Activated CD8-positive, alpha-beta T cell treated with anti-CD3 and anti-CD28 coated beads for 36 hours (primary cell): ENCODE results near the gene SLC44A1. TPM values are rescaled to one million over a fixed set of nuclear protein-coding genes. Genes with fewer than 3 reads are reported as not detected.

ENCODE experiments used
- ATAC-seq: fragments of 200-7000 bp; cut with Tn5 transposase; one replicate; pipeline ENCODE4 v1.10.0; 2021; ENCODE audit warnings: mild to moderate bottlenecking, moderate library complexity
- CTCF ChIA-PET: fragments of 350-600 bp; sonication (Branson Sonifier 250); formaldehyde crosslinking; loops from one replicate; lab custom pipeline; 2021; ENCODE audit warnings: antibody characterized with exemption; lab: Charles Lee
- POLR2A ChIA-PET: fragments of 350-600 bp; sonication (Branson Sonifier 250); formaldehyde crosslinking; loops from one replicate; lab custom pipeline; 2021; ENCODE audit warnings: antibody characterized with exemption; lab: Charles Lee
- DNase-seq: peaks from one replicate; pipeline ENCODE4 v3.0.0-alpha.2; 2020
- H3K27ac Mint-ChIP-seq: one replicate; pipeline ENCODE4 v1.8.0; 2021; ENCODE audit warnings: mild to moderate bottlenecking, mixed read lengths
- H3K27me3 Mint-ChIP-seq: one replicate; pipeline ENCODE4 v1.8.0; 2021; ENCODE audit warnings: mixed read lengths
- H3K36me3 Mint-ChIP-seq: one replicate; pipeline ENCODE4 v1.8.0; 2021; ENCODE audit warnings: low read depth, mixed read lengths
- H3K4me1 Mint-ChIP-seq: one replicate; pipeline ENCODE4 v1.8.0; 2021; ENCODE audit warnings: low read depth, mixed read lengths
- H3K4me3 Mint-ChIP-seq: one replicate; pipeline ENCODE4 v1.8.0; 2021; ENCODE audit warnings: mild to moderate bottlenecking, moderate library complexity, mixed read lengths
- H3K9me3 Mint-ChIP-seq: one replicate; pipeline ENCODE4 v1.8.0; 2021; ENCODE audit warnings: mixed read lengths
- intact Hi-C: fragments of 100-400 bp; cut with micrococcal nuclease; formaldehyde crosslinking; loops from one replicate; pipeline ENCODE4 v1.10.0; 2022
- total RNA-seq, 2 experiments: library from RNA; stranded (reverse); gene quantifications; one replicate each; pipeline ENCODE4 v1.2.3, GENCODE V29; 2021
- TF ChIP-seq, protein P1 (sequence below): fragments of 200-600 bp; IDR thresholded peaks from one replicate; pipeline ENCODE4 v1.8.0; 2022; ENCODE audit warnings: antibody characterized with exemption, mild to moderate bottlenecking

The SLC44A1 gene
- total RNA-seq, 2 experiments from 2014 or later, result 7.2 to 8.3 TPM

DNA sequence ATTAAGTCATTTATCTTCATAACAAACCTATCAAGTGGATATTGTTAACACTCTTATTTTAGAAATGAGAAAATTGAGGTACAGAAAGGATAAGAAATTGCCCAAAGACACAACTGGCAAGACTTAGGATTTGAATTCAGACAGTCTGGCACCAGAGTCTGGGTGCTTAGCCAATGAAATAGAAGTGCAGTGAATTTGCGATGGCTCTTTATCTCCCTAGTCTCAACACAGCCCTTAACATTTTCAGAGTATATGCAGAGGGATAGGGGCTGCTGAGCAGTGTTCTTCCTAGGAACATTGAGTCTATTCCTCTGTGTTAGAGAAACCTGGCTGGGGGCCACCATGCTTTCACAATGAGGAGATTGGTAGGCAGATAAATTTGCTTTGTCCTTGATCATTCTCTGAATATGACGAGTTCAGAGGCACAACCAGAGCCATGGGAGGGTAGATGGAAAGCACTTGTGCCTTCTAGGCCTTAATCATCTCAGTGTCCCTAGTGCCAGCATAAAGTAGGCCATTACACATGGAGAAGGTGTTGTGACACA is 197.2 kb downstream of the SLC44A1 start:
- no peaks in the 10 kb centered on the region for H3K4me1 Mint-ChIP-seq
- TF ChIP-seq, protein P1, sequence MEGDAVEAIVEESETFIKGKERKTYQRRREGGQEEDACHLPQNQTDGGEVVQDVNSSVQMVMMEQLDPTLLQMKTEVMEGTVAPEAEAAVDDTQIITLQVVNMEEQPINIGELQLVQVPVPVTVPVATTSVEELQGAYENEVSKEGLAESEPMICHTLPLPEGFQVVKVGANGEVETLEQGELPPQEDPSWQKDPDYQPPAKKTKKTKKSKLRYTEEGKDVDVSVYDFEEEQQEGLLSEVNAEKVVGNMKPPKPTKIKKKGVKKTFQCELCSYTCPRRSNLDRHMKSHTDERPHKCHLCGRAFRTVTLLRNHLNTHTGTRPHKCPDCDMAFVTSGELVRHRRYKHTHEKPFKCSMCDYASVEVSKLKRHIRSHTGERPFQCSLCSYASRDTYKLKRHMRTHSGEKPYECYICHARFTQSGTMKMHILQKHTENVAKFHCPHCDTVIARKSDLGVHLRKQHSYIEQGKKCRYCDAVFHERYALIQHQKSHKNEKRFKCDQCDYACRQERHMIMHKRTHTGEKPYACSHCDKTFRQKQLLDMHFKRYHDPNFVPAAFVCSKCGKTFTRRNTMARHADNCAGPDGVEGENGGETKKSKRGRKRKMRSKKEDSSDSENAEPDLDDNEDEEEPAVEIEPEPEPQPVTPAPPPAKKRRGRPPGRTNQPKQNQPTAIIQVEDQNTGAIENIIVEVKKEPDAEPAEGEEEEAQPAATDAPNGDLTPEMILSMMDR, result no peak
- no peak overlapping the region for H3K27ac Mint-ChIP-seq
- CTCF ChIA-PET, result no interaction called here
- intact Hi-C loops, result loop anchor here (10.0 kb wide), 1 partner anchor 113 kb away; the partner anchor contains the start of gene FKTN
- H3K36me3 Mint-ChIP-seq, result no peaks in the 10 kb centered on the region
- POLR2A ChIA-PET, result no interaction called here
- DNase-seq (no peak), ATAC-seq (no peak)
- H3K27me3 Mint-ChIP-seq, result no peaks in the 10 kb centered on the region
- H3K9me3 Mint-ChIP-seq, result no peaks in the 10 kb centered on the region
- no peak overlapping the region for H3K4me3 Mint-ChIP-seq

DNA sequence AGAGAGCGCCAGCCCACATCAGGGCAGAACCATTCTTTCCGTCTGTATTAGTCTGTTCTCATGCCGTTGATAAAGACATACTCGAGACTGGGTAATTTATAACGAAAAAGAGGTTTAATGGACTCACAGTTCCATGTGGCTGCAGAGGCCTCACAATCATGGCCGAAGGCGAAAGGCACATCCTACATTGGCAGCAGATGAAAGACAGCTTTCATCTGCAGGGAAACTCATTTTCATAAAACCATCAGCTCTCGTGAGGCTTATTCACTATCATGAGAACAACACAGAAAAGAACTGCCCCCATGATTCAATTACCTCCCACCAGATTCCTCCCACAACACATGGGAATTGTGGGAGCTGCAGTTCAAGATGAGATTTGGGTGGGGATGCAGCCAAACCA is 198.7 kb downstream of the SLC44A1 start:
- H3K9me3 Mint-ChIP-seq, result no peaks in the 10 kb centered on the region
- H3K36me3 Mint-ChIP-seq, result no peaks in the 10 kb centered on the region
- ChIA-PET CTCF (interaction anchor here (1.0 kb wide), 2 partner anchors 12 to 28 kb away, joined by 3 read pairs; no protein-coding TSS in a partner anchor), POLR2A (no interaction called here)
- H3K4me1 Mint-ChIP-seq, result peaks cover 4% of the 10 kb centered on the region
- H3K27ac Mint-ChIP-seq, result no peak overlapping the region
- no peak overlapping the region for H3K4me3 Mint-ChIP-seq
- TF ChIP-seq, protein P1, result no peak
- DNase-seq (no peak), ATAC-seq (no peak)
- intact Hi-C loops, result loop anchor here (10.0 kb wide), 1 partner anchor 112 kb away; the partner anchor contains the start of gene FKTN
- no peaks in the 10 kb centered on the region for H3K27me3 Mint-ChIP-seq

DNA sequence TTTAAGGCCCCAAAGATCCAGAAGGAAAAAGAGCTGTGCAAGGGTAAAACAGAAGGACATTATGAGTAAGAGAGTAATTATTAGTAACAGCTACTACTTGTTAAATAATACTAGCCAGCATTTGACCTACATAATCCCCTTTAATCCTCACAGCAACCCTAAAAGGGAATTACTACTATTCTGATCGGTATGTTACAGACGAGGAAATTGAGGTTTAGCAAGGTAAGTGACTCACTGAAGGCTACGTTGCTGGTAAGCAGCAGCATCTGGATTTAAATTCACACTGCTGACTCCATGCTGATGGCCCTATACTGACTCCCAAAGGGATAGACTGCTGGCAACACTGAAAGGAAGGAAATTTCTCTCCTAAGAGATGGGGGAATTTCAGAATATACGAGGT is 199.7 kb downstream of the SLC44A1 start:
- Mint-ChIP-seq H3K27me3 (peaks cover 4% of the 10 kb centered on the region), H3K36me3 (no peaks in the 10 kb centered on the region), H3K4me1 (peaks cover 11% of the 10 kb centered on the region), H3K4me3 (no peak overlapping the region), H3K9me3 (no peaks in the 10 kb centered on the region), H3K27ac (no peak overlapping the region)
- ATAC-seq (no peak), DNase-seq (no peak)
- TF ChIP-seq, protein P1, result no peak
- CTCF ChIA-PET, result interaction anchor here (1.0 kb wide), 1 partner anchor 13 kb away, joined by 3 read pairs; no protein-coding TSS in a partner anchor
- intact Hi-C loops, result loop anchor here (10.0 kb wide), 1 partner anchor 111 kb away; the partner anchor contains the start of gene FKTN
- POLR2A ChIA-PET, result no interaction called here

DNA sequence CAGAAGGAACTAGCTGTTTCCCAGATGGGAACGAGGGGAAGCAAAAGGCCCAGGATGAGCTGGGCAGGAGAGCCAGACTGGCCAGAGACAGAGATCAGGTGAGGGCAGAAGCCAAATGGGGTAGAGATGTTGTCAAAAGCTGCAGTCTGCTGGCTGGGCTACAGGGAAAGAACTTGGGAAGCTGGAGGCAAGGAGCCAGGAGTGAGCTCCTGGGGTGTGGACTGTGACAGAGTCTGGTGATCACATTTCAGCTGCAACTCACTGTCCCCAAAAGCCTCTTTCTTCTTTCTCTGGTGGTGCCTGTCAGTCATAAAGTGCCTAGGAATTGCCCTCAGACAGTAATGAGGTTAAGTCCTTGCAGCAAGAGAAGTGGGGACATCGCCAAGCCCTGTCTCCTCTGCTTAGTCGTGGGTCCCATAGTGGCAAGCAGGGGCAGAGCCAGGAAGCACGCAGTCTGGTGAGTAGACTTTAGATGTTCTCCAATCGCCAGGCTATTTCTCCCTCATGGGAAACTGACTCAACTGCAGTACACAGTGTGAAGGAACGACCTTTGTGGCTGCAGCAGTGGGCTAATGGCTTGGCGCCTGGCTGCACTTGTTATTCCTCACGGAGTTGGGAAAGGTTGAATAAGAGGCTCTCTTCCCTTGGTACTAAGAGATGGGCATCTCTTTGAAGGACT is 200.9 kb downstream of the SLC44A1 start:
- ChIA-PET POLR2A (no interaction called here), CTCF (no interaction called here)
- H3K27me3 Mint-ChIP-seq, result peaks cover 4% of the 10 kb centered on the region
- no peaks in the 10 kb centered on the region for H3K36me3 Mint-ChIP-seq
- no peak overlapping the region for H3K27ac Mint-ChIP-seq
- no peak for DNase-seq
- H3K4me1 Mint-ChIP-seq, result peaks cover 11% of the 10 kb centered on the region
- TF ChIP-seq, protein P1, result no peak
- H3K9me3 Mint-ChIP-seq, result no peaks in the 10 kb centered on the region
- intact Hi-C loops, result loop anchor here (10.0 kb wide), 1 partner anchor 109 kb away; the partner anchor contains the start of gene FKTN
- H3K4me3 Mint-ChIP-seq, result no peak overlapping the region
- no peak for ATAC-seq

DNA sequence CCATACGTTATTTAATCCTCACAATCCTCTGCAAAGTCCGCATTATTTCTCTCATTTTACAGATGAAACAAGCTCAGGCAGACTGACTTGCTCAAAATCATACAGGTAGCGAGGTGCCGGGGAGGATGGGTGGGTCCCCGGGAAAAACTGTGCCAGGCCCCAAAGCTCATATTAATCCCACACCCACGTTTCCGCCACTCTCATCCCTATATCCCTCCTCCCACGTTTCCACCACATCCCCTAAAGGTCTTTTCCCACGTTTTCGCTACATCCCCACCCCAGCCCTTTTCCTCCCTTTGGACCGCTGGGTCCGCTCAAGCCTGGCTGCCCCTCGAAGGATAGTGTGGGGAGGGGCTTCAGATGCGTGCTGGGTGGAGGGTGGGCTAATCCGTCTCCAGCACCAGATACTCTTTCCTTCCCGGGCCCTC is 202.9 kb downstream of the SLC44A1 start:
- no peak for DNase-seq
- intact Hi-C loops, result loop anchor here (10.0 kb wide), 1 partner anchor 107 kb away; the partner anchor contains the start of gene FKTN
- TF ChIP-seq, protein P1, result no peak
- Mint-ChIP-seq H3K4me3 (peak overlapping the region; percentile 78), H3K9me3 (no peaks in the 10 kb centered on the region), H3K4me1 (peaks cover 11% of the 10 kb centered on the region), H3K27me3 (peaks cover 4% of the 10 kb centered on the region), H3K27ac (no peak overlapping the region), H3K36me3 (no peaks in the 10 kb centered on the region)
- CTCF ChIA-PET, result interaction anchor here (1.0 kb wide), 1 partner anchor 104 kb away, joined by 4 read pairs; no protein-coding TSS in a partner anchor
- POLR2A ChIA-PET, result interaction anchor here (0.7 to 1.0 kb wide), 2 partner anchors 10 to 203 kb away, joined by 3 read pairs; partner anchors contain the start of gene SLC44A1
- no peak for ATAC-seq
